ENCODE measurements around the gene NSD2. TPM values are rescaled to one million over a fixed set of nuclear protein-coding genes. Genes with fewer than 3 reads are reported as not detected.

Gene NSD2
- polyA plus RNA-seq, 3 donors: 80.1 to 85.2 (median 81.7) TPM

DNA sequence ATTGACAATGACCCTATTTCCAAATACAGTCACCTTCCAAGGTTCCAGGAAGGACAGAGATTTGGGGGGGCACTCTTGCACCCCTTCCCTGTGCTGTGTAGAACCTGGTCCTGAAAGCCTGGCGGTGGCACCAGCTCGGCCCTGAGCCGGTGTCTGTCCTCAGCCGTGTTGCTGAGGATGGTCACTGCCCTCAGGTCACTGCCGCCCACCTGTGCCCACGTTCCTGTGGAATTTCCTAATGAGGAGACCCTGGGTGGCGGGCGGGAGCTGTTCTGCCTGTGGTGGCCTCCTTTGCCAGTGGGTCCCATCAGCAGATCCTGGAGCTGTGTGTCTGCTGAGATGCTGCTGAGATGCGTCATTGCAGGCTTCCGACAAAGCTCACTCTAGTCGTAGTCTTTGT, 104.7 kb downstream of the NSD2 start:
- DNase-seq (ENCODE audit: extremely low read depth in 1 of 11, low read depth in 9 of 11, low spot score in 4 of 11): no peak

DNA sequence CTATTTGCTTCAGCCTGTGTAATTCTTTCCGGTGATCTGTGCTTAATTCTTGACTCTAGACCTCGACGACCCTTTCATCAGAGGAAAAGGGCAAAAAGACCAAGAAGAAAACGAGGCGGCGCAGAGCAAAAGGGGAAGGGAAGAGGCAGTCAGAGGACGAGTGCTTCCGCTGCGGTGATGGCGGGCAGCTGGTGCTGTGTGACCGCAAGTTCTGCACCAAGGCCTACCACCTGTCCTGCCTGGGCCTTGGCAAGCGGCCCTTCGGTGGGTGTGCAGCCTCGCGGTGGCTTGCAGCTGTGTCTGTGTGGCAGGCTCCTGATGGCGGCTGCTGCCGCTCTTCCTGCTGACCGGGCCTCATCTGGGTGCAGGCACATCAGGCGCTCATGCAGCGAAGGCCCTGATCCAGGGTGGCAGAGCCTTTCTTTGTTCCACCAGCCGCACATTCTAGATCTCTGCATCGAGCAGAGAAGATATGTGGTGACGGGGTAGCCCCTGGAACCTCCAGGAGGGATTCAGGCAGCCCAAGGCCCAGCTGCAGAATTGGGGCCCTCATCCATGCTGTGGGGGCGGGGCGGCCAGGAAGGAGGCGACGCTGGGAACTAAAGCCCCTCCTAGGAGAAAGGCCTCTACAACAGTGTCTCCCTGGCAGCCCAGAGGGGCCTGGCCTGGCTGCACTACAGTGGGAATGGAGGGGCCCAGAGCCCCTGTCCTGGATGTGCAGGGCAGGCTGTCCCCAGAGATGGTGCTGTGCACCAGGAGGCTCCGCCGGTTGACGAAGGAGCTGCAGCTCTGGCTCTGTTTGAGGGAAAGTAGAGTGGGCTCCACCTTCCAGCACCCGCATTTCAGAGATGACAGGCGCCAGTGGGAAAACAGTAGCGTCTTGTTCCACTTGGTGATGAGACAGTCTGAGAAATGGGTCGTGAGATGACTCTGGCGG, 105.5 kb downstream of the NSD2 start:
- no peak for DNase-seq (ENCODE audit: extremely low read depth in 1 of 11, low read depth in 9 of 11, low spot score in 4 of 11)

DNA sequence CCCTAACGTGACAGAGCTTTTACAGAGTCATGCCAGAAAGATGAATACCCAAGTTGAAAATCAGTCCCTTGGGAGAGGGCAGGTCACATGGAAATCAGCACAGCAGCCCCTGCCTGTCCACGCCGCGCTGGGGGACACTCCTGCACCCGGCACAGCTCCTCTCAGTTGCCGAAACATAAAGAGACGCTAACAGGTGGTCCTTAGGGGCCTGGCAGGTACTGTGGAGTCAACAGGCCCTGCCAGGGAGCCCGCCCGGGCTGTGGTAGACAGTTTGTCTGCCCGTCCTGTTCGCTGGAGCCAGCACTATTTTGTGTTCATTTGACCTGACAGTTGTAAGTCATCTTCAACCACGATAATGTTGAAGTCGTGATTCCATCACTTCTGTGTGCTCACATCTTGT, 107.0 kb downstream of the NSD2 start:
- DNase-seq (ENCODE audit: extremely low read depth in 1 of 11, low read depth in 9 of 11, low spot score in 4 of 11): no peak

DNA sequence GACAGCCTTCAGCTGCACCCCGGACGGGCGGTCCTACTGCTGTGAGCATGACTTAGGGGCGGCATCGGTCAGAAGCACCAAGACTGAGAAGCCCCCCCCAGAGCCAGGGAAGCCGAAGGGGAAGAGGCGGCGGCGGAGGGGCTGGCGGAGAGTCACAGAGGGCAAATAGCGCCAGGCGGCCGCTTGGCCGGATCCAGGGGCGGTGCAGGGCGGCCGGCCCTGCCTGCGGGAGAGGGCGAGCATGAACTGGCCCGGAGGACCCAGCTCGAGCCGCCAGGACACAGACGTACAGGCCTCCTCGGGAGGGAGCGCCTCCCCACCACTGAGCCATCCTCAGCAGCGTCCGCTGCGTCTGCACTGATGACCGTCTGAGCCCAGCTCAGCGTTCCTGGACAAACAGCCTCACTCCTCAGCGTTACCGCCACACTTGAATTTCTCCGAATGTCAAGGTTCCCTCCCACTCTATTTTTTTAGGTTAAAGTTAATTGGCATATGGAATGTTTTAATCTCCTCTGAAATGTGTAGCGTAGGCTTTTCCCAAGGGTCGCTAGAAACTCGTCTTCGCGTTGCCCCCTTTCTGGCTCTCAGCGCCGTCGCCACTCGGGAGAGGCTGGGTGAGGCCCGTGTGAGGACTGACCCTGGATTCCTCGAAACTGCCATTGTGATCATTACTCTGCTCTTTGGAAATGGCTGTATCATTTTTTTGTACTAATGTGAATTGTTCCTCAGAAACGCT, 107.7 kb downstream of the NSD2 start:
- no peak for DNase-seq (ENCODE audit: extremely low read depth in 1 of 11, low read depth in 9 of 11, low spot score in 4 of 11)

DNA sequence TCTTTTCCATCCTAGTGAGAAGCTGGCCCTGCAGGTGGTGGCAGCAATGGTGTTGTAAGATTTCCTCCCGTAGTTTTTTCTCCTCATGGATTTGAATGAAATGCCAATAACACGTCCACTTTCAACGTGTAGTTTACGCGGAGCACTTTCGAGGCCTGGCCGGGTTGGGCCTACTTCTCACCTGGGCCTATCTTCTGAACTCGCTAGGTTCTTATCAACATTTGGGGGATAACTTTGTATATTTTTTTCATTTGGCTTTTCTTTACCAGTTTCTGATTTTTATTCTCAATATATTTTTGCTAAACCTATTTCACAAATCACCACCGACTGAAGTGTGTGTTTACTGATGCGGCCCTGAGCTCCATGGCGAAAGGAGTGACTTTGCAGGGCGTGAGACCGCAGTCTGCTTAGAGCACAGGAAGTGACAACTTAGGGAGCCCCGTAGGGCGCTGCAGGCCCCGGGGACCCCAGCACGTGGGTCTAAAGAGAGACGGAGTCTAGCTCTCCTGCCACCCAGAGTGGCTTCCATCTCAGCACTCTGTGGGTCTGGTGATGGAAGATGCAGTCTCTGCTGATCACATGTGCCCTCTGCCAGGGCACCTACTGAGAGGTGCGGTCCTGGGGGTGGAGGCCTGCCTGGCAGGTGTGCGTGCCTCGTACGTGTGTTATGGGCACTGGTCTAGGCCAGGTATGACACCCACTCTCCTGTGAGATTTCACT, 108.4 kb downstream of the NSD2 start:
- DNase-seq (ENCODE audit: extremely low read depth in 1 of 11, low read depth in 9 of 11, low spot score in 4 of 11): no peak

DNA sequence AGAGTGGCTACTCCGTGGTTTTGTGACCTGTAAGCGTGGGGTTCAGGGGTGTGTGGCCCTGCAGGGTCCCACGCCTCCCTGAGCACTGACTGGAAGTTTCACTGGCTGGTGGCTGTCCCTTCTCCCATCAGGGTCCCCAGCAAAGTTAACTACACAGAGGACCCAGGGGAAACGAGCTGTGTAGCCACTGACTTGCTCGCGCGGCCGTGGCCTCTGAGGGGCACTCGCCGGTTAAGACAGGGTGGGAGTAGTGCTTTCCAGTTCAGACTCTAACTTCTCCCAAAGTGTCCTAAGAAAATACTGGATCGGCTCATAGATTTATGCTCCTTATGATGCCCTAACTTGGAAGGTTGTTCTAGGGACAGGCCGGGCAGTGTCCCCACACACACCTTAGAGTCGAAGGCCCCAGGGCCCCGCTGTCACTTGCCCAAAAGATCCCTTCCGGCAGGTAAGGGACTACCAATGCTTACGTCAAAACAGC, 109.4 kb downstream of the NSD2 start:
- no peak for DNase-seq (ENCODE audit: extremely low read depth in 1 of 11, low read depth in 9 of 11, low spot score in 4 of 11)

DNA sequence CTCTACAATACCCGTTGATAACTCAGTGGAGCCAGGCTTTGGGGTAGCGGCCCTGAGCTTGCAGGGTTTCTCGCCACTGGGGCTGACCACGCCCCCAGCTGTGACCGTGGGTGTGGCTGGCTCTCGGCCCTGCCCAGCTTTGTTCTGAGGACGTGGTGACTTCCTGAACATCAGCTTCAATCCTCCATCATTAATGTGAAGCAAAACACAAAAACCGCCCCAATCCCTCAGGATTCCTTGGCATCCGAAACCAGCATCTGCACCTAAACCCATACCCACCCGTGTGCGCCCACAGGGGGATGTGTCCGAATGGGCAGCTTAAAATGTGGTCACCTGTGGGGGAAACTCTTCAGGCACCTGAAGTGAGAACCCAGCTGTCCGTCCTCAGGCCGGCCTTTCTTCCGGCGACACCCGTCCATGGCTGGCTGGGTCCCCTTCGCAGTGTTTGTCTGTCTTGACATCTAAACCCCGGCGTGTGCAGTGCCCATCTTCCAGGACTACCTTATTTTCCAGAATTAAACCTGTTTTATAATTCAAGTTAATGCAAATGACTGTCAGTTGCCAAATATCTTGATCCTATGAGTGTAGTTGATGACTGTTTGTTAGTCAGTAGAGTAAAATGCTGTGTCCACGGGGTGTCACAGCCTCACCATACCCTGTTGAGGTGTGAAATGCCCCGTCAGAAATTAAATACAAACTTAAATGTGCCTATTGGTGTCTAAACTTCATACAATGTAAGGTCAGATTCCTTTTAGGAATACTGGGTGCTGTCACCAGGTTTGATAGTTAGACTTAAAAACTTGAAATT, 110.3 kb downstream of the NSD2 start:
- no peak for DNase-seq (ENCODE audit: extremely low read depth in 1 of 11, low read depth in 9 of 11, low spot score in 4 of 11)

DNA sequence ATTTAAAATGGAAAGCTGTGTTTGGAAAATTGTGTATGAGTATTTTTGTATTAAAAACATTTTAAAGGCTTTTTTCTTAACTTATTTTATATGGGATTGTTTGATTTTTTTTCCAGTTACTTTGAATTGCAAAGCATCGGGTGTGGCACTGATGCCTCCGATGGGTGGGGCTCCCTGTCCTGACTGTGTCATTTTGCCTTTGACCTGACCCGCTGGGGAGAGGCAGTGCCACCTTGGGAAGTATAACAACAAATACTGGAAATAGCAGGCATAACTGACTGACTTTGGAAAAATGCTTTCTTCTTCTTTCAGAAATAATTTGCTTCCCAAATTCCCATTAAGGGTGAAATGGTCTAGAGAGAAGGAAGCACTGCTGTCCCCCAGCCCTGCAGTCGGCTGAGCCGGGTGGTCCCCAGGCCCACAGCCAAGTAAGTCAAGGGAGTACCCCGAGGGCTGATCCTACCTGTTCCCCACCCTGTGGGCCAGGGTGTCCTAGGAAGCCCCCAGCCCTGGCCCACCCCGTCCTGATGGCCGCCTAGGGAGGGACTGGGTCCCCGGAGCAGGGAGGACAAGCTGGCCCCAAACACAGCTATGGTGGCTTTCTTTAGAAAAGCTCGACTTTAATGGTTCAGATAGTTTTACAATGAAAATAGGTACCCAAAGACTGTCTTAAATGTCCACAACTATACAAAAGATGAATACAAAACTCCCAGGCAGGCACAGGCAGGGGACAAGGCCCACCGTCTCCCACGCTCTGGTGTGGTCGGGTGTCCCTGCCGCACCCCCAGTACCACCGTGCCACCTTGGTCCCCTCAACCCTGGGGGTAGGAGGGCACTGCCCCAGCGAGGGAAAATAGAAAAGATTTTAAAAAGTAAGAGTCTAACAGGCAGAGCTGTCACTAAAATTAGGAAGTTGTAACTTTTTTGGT, 111.2 kb downstream of the NSD2 start:
- no peak for DNase-seq (ENCODE audit: extremely low read depth in 1 of 11, low read depth in 9 of 11, low spot score in 4 of 11)

DNA sequence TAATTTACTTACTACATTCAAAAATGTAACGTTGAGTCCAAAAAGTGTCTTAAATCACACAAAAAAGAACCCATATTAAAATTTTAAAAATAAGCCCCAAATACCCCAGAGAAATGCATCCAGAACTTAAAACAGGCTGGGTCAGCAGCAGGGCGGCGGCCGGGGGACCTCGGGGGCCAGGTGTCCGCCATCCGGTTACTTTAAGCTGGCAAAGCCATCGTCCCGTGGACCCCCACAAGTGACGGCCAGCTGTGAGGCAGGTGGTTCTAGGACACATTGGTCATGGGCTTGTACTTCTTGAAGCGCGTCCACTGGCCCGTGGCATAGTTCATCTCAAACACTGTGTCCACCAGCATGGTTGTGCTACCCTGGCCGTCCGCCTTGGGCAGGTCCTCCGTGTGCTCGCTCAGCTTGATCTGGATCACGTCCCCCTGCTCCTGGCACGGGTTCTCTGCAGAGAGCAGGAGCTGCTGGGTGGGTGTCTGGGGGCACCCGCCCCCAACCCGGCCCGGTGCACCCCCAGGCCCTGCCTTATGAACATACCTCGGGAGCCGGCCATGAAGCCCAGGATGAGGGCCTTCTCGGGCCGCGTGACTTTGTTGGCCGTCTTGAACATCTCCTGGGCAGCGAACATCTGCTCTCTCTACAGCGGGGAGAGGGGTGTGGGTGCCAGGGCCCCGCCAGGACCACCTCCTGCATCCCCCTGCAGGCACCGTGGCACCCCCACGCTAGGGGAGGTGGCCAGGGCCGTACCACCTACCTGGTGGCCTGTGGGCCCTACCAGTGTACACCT, 112.1 kb downstream of the NSD2 start:
- DNase-seq (ENCODE audit: extremely low read depth in 1 of 11, low read depth in 9 of 11, low spot score in 4 of 11): no peak

DNA sequence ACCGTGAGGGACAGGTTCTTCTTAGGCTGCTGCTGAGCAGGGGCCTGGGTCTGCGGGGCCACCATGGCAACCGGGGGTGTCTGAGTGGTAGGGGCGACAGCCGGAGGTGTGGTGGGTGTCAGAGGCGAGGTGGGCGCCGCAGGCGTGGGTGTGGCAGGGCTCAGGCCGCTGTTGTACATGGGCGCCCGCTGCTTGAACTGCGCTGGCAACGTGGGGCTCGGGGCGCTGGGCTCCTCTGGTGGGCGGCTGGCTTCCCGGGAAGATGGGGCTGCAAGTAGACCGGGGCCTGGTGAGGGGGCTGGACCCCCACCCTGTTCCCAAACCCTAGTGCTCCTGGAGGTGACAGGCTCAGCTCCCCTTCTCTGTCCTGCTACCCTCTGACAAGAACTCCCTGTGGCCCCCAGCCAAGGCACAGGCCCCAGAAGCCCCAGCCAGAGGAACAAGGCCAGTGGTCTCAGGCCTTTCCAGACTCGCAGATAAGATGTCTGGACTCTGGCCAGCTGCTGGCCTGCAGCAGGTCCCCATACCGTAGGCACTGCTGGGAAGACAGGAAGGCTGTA, 112.7 kb downstream of the NSD2 start:
- no peak for DNase-seq (ENCODE audit: extremely low read depth in 1 of 11, low read depth in 9 of 11, low spot score in 4 of 11)

DNA sequence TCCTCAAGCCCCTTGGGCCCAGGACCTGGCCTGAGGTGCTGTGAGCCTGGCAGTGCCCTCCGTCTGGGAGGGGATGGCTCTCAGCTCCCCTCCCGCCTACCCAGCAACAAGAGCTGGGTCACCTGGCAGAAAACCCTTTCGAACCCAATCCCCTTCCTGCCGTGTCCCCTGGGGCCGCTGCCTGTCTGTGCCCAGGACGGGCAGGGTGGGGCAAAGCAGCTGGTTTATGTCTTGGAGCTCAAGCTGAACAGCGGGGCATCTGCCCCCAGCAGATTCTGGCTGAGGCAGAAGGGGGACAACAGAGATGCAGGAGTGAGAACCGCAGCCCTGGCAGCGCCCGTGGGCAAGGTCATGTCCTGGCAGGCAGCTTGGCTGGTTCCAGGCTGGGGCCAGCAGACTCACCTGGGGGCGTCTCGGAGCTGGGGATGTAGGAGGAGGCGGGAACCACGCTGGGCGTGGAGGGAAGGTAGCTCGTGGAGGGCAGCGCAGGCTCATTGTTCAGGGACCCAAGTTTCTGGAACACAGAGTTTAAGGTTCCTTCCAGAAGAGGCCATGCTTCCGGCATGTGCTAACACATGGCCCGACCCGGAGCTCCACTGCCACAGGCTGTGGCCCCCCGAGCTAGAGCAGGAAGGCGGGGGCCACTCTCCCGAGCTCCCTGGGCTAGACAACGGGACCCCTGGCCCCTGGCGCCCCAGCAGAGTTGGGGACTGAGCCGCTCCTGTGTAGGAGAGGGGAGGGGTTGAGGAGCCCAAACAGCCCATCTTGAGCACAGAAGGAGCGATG, 113.4 kb downstream of the NSD2 start:
- no peak for DNase-seq (ENCODE audit: extremely low read depth in 1 of 11, low read depth in 9 of 11, low spot score in 4 of 11)

DNA sequence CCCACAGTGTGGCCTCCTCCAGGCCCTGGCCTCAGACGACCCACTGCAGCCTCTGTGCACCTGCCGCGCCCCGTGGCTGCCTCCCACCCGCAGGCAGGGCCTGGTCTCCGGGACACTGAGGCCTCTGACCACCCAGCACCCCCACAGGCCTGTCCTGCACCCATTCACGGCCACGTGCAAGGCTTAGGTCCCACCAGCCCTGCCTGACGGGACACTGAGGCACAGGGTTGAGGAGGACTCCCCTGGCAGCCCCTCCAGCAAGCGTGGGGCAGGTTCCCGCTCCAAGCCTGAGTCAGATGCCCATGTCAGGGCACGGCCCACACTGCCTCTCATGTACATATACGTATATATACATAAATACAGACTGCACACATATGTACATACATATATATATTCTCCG, 114.1 kb downstream of the NSD2 start:
- no peak for DNase-seq (ENCODE audit: extremely low read depth in 1 of 11, low read depth in 9 of 11, low spot score in 4 of 11)

DNA sequence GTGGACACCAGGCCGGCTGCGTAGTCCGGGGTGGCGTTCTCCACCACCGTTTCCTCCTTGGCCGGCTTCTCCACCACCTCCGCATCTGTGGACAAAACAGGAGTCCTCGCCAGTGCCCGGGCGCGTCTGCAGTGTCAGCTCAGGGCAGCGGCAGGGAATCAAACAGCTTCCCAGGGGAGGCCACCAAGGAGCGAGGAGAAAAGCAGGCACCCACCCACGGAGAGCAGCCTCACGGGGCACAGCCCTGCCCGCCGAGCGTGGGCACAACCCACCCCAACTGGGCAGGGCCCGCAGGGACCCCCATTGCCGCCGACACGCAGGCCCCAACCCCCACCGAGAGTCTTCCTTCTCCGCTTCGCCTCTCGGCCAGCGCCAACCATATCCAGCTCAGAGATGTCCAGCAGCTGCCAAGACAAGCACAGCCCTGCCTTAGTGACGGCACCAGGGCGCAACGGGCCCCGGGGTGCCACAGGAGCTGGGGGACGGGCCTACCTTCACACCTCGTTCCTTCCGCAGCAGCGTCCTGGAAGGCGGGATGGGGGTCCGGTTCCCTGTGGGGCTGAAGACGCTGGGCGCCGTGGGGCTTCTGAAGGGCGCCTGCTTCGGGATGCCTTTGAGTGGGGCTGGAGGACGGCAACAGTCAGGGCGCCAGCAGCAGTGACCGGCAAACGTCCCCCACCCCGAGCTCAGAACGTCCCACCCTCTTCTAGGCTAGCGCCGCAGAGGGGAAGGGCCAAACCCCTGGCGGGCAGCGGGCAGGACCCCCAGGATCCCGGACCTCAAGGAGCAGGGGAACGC, 114.8 kb downstream of the NSD2 start:
- DNase-seq (ENCODE audit: extremely low read depth in 1 of 11, low read depth in 9 of 11, low spot score in 4 of 11): no peak

DNA sequence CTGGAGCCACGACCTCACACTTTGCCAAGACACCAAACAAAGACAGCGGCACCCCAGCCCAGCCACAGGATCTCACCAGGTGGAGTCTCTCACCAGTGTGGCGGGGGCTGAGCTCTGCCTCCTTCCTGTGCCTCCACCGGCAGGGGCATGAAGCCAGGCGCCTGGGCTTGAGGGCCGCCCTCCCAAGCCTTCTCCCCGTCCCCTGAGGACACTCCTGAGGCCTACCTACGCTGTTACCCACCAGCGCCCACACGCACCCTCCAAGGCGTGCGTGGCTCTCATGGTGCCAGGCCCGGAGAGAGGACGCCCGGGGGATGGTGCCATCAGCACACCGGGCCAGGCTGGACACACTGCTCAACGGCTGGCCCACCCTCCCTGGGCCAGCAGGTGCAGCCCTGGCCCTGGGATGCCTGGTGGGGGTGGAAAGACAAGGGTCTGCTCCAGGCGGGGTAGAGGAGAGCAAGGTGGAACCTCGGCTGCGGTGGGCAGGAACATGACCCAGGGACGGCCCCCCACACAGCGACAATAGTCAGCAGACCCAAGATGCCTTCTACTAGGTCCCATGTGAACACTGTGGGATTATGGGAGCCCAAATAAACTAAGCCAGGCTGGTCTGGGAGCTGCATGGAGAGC, 115.5 kb downstream of the NSD2 start:
- DNase-seq (ENCODE audit: extremely low read depth in 1 of 11, low read depth in 9 of 11, low spot score in 4 of 11): no peak

DNA sequence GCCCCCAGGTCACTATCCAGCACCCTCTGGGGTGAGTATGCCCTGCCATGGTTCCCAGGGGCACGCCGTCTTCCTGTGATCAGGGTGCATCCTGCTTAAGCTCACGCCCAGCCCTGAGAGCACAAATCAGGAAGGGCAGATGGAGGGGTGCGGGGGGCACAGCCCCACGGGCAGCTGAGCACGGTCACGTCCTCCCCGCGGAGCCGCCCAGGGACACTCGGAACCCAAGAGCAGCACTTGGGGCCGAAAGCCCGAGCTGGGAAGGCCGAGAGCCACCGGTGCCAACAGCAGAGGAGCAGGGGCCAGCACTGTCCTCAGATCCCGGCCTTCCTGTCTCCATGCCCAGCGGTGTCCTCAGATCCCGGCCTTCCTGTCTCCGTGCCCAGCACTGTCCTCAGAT, 116.1 kb downstream of the NSD2 start:
- DNase-seq (ENCODE audit: extremely low read depth in 1 of 11, low read depth in 9 of 11, low spot score in 4 of 11): no peak

Data from renal cortex interstitium (tissue), 11 donors.